MM.1S (cell line): ENCODE results near the gene DENND1A.

Source experiments
- EZH2 ChIP-seq: fragments of 300-600 bp; sonication (generic); optimal IDR thresholded peaks from 2 replicates; pipeline ENCODE3; 2017; ENCODE audit warnings: low read depth, mild to moderate bottlenecking, antibody characterized with exemption, low read length, mixed read lengths
- TF ChIP-seq, protein P1 (sequence below): fragments of 300-600 bp; sonication (generic); IDR thresholded peaks from 2 replicates; pipeline ENCODE4 v1.5.1; 2016; ENCODE audit warnings: antibody characterized with exemption, low read length, mixed read lengths

DNA sequence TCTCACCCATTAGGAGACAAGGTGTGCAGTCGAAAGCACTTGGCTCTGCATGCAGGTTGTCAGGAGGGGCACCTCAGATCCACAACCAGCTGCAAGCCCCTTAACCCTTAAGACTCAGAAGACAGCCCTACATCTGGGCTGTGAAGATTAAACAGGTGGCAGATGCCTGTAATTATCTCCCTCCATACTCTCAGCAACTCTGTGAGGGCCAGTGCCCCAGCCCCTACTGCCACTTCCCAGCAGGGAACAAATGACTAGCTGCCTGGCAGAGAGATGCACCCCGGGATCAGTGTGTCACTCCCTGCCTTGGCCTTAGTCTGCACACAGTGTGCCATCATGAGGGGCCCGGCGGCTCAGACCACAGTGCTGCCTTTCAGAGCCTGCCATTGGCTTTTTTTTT is 532.0 kb downstream of the DENND1A start:
- TF ChIP-seq, protein P1, sequence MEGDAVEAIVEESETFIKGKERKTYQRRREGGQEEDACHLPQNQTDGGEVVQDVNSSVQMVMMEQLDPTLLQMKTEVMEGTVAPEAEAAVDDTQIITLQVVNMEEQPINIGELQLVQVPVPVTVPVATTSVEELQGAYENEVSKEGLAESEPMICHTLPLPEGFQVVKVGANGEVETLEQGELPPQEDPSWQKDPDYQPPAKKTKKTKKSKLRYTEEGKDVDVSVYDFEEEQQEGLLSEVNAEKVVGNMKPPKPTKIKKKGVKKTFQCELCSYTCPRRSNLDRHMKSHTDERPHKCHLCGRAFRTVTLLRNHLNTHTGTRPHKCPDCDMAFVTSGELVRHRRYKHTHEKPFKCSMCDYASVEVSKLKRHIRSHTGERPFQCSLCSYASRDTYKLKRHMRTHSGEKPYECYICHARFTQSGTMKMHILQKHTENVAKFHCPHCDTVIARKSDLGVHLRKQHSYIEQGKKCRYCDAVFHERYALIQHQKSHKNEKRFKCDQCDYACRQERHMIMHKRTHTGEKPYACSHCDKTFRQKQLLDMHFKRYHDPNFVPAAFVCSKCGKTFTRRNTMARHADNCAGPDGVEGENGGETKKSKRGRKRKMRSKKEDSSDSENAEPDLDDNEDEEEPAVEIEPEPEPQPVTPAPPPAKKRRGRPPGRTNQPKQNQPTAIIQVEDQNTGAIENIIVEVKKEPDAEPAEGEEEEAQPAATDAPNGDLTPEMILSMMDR: no peak
- TF ChIP-seq EZH2: no peak
